ENCODE data around the gene TECTB.

Gene TECTB

GRCh38 chr10:112274831-112275230 is 8.4 kb upstream of the TECTB start (continued):
- TF ChIP-seq ZNF585B (tag by site-specific recombination; IDR thresholded peaks at IDR 0.05): no peak
- TF ChIP-seq ZNF555 (tag by site-specific recombination; conservative IDR thresholded peaks at IDR 0.05): no peak

- TF ChIP-seq ZNF610 (tag by site-specific recombination; IDR thresholded peaks at IDR 0.05; ENCODE audit: borderline replicate concordance): no peak
- no peak for TF ChIP-seq ZNF114 (tag by site-specific recombination; IDR thresholded peaks at IDR 0.05)
- no peak for TF ChIP-seq REPIN1 (tag by site-specific recombination; IDR thresholded peaks at IDR 0.05; ENCODE audit: low read depth)
- no peak for TF ChIP-seq ZNF513 (tag by site-specific recombination; IDR thresholded peaks at IDR 0.05)
- no peak for TF ChIP-seq ZNF157 (tag by site-specific recombination; IDR thresholded peaks at IDR 0.05)
- no peak for TF ChIP-seq ZNF423 (tag by site-specific recombination; IDR thresholded peaks at IDR 0.05)
- TF ChIP-seq HOXD13 (CRISPR knock-in tag; IDR thresholded peaks at IDR 0.05; ENCODE audit: borderline replicate concordance): peak; percentile 58; the same call in 1 of the 2 replicates
- Histone ChIP-seq H3K4me3 (ENCODE audit: low read depth, low read length) (no peak overlapping the region), H3K9me3 (ENCODE audit: control insufficient read depth, insufficient read depth, low read depth, low read length) (no peaks in the 10 kb centered on the region), H3K36me3 (ENCODE audit: control insufficient read depth in 2 of 2, insufficient read depth in 1 of 2, low read length in 2 of 2) (no peaks in the 10 kb centered on the region), H3K4me1 (ENCODE audit: control insufficient read depth, insufficient read depth, low read length) (no peaks in the 10 kb centered on the region), H3K27ac (ENCODE audit: extremely low read depth, low read depth, low read length) (no peak overlapping the region)
- ChIA-PET CTCF (interaction anchor here (0.7 kb wide), 1 partner anchor 792 kb away, joined by 3 read pairs; no protein-coding TSS in a partner anchor), POLR2A (no interaction called here)
Observed at GRCh38 chr10:112275512-112276245, 7.5 kb upstream of the TECTB start.

GRCh38 chr10:112278871-112279270 is 4.3 kb upstream of the TECTB start:
- TF ChIP-seq ZBTB17 (tag by site-specific recombination; IDR thresholded peaks at IDR 0.05) (no peak), ZNF510 (tag by site-specific recombination; IDR thresholded peaks at IDR 0.05; ENCODE audit: insufficient replicate concordance) (no peak), ZFHX2 (tag by site-specific recombination; conservative IDR thresholded peaks at IDR 0.05) (peak; percentile 54), KLF8 (tag by site-specific recombination; IDR thresholded peaks at IDR 0.05) (no peak), ZNF529 (tag by site-specific recombination; IDR thresholded peaks at IDR 0.05; ENCODE audit: insufficient replicate concordance) (no peak), EGR2 (tag by site-specific recombination; IDR thresholded peaks at IDR 0.05; ENCODE audit: low read depth) (peak; percentile 63), ZSCAN18 (tag by site-specific recombination; IDR thresholded peaks at IDR 0.05) (no peak)
- no peak overlapping the region for H3K27ac ChIP-seq (ENCODE audit: extremely low read depth, low read depth, low read length)
- CTCF ChIA-PET: interaction anchor here (1.2 kb wide), 1 partner anchor 30 kb away, joined by 3 read pairs; no protein-coding TSS in a partner anchor
- H3K36me3 ChIP-seq (ENCODE audit: control insufficient read depth in 2 of 2, insufficient read depth in 1 of 2, low read length in 2 of 2): no peaks in the 10 kb centered on the region
- no peaks in the 10 kb centered on the region for H3K9me3 ChIP-seq (ENCODE audit: control insufficient read depth, insufficient read depth, low read depth, low read length)
- no peaks in the 10 kb centered on the region for H3K4me1 ChIP-seq (ENCODE audit: control insufficient read depth, insufficient read depth, low read length)
- POLR2A ChIA-PET: no interaction called here
- no peak overlapping the region for H3K4me3 ChIP-seq (ENCODE audit: low read depth, low read length)

GRCh38 chr10:112279433-112279832 is 3.8 kb upstream of the TECTB start:
- POLR2A ChIA-PET: no interaction called here
- no peak overlapping the region for H3K4me3 ChIP-seq (ENCODE audit: low read depth, low read length)
- H3K4me1 ChIP-seq (ENCODE audit: control insufficient read depth, insufficient read depth, low read length): no peaks in the 10 kb centered on the region
- CTCF ChIA-PET: interaction anchor here (1.2 kb wide), 1 partner anchor 29 kb away, joined by 3 read pairs; no protein-coding TSS in a partner anchor
- H3K9me3 ChIP-seq (ENCODE audit: control insufficient read depth, insufficient read depth, low read depth, low read length): no peaks in the 10 kb centered on the region
- no peaks in the 10 kb centered on the region for H3K36me3 ChIP-seq (ENCODE audit: control insufficient read depth in 2 of 2, insufficient read depth in 1 of 2, low read length in 2 of 2)
- no peak overlapping the region for H3K27ac ChIP-seq (ENCODE audit: extremely low read depth, low read depth, low read length)
- TF ChIP-seq ZNF624 (tag by site-specific recombination; IDR thresholded peaks at IDR 0.05): no peak
- TF ChIP-seq ELK4 (IDR thresholded peaks at IDR 0.05; ENCODE audit: borderline replicate concordance, low read depth, low read length): no peak
- TF ChIP-seq HIC1 (tag by site-specific recombination; IDR thresholded peaks at IDR 0.05): no peak
- no peak for TF ChIP-seq ZNF621 (tag by site-specific recombination; IDR thresholded peaks at IDR 0.05)
- no peak for TF ChIP-seq ZNF600 (tag by site-specific recombination; IDR thresholded peaks at IDR 0.05)
- no peak for TF ChIP-seq ZNF202 (tag by site-specific recombination; IDR thresholded peaks at IDR 0.05; ENCODE audit: borderline replicate concordance)
- no peak for TF ChIP-seq ZNF561 (tag by site-specific recombination; IDR thresholded peaks at IDR 0.05; ENCODE audit: borderline replicate concordance)
- TF ChIP-seq ZNF623 (tag by site-specific recombination; IDR thresholded peaks at IDR 0.05): no peak
- no peak for TF ChIP-seq ZNF529 (tag by site-specific recombination; IDR thresholded peaks at IDR 0.05; ENCODE audit: insufficient replicate concordance)

All from HEK293 (cell line).